HG03521 (cell line): ENCODE measurements around the gene S100A9.

ENCODE experiments used
- ATAC-seq: cut with Tn5 transposase; IDR thresholded peaks from one replicate; pipeline ENCODE4 v1.9.1; 2021; ENCODE audit warnings: mild to moderate bottlenecking, moderate library complexity; ENCODE audit not compliant: unreplicated experiment

S100A9 gene

GRCh38 chr1:153386500-153386901 is 28.8 kb downstream of the S100A9 start:
- no peak for ATAC-seq

DNA sequence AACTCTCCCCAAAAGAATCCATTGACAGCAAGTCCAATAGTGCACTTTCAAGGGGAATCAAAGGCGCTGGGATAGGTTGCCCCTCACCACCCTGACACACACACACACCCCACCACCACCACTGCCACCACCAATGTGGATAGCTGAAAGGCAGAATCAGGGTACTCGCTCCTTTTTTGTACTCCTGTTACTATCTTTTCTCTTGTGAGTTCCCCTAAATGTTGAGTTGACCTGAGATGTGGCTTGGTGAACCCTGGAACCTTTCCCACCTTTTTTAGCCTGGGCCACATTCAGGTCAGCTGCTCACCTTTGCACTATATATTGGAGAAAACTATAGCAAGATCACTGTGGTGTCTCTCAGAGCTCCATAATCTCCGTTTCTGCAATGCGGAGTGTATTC is 29.3 kb downstream of the S100A9 start:
- no peak for ATAC-seq

GRCh38 chr1:153387785-153388184 is 30.1 kb downstream of the S100A9 start:
- no peak for ATAC-seq

DNA sequence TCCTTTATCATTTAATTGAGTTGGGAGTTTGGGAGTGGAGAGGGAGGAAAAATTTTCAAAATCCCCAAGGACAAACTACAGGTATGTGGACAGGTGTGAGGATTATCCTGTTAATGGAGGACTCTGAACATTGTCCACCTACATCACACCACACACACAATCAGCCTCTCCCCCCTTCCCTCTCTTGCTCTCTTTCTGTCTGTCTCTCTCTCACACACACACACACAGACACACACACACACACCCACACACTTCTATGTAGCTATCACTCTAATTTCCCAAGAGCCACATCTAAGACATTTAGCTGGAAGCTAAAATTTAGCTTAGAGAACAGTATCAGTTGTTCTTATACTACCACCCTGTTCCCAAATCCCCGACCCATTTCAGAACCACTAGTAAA is 31.7 kb downstream of the S100A9 start:
- ATAC-seq = no peak

- no peak for ATAC-seq
These were observed 32.6 kb downstream of the S100A9 start for GRCh38 chr1:153389973-153390879.

DNA sequence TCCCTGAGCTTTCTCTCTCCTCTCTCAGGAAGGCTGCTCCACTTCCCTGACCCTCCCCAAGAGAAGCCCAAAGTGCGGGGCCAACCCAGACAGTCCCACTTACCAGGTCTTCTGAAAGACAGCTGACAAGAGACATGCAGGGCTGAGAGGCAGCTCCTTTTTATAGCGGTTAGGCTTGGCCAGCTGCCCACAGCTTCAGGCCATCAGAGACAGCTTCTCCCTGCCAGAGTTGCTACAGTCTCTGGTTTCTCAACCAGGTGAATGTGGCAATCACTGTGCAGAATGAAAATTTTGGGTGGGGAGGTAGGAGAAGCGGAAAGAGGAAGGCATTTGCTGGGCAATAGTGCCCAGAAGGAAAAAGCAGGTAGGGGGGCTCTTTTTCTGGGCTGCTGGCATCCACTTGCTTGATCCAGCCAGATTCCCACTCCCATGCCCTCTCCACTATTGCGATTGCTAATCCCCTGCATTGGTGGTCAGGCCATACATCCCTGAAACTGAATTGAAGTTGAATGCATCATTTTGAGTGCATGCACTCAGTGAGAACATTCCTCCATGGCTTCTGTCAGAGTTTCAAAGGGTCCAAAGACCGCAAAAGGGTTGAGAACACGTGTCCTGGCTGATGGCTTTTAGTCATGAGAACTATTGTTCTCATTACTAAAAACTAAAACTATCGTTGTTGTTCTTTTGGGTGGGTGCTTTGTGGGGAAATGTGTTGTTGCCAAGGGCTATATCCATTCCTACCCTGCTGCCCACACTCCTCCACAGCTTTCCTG is 33.5 kb downstream of the S100A9 start, which contains the start of gene S100A8:
Gene S100A8 (minus strand): TSS at position 136 of the 773 bp plus-strand sequence. CDS start 538 bp downstream, outside the sequence.
- no peak for ATAC-seq

DNA sequence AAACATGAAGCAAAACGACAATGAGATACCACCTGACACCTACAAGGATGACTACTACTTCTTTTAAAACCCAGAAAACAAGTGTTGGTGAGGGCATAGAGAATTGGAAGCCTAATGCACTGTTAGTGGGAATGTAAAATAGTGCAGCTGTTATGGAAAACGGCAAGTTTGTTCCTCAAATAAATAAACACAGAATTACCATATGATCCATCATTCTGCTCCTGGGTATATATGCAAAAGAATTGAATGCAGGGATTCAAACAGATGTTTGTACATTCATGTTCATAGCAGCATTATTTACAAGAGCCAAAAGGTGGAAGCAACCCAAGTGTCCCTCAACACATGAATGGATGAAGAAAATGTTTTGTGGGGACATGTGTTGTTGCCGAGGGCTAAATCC is 34.6 kb downstream of the S100A9 start:
- ATAC-seq = no peak

DNA sequence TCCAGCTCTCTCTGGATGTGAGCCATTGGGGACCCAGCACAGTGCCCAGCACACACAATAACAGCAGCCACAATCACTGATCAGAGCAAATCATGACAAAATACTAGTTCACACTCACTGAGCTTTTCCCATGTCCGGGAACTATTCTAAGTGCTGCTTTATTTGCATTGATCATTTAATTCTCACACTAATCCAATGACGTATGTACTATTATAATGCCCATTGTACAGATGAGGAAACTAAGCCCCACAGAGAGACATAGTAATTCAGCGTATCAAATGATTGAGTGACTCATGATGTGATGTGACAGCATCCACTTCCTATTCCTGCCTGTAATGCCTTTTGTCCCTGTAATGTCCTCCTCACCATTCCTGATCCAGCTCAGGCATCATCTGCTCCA is 35.2 kb downstream of the S100A9 start:
- ATAC-seq = no peak

- ATAC-seq = no peak
These were observed 36.3 kb downstream of the S100A9 start for GRCh38 chr1:153393926-153394325.

DNA sequence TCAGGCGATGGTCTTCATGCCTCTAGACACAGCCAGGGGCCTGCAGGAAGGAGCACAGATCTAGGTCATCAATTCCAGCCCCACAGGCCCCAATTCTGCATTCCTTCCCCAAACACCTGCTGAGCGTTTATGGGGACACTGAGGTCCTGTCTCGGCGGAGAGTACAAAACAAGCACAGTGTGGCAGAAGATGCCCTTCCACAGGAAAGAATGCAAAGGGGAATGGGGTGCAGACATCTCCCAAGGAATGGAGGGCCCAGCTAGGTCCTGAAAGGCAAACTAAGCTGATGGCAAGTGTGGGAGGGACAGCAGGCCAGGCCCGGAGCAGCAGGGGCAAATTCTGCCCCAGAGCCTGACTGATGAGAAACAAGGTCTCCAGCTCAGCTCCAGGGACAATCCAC is 36.7 kb downstream of the S100A9 start:
- ATAC-seq = no peak

DNA sequence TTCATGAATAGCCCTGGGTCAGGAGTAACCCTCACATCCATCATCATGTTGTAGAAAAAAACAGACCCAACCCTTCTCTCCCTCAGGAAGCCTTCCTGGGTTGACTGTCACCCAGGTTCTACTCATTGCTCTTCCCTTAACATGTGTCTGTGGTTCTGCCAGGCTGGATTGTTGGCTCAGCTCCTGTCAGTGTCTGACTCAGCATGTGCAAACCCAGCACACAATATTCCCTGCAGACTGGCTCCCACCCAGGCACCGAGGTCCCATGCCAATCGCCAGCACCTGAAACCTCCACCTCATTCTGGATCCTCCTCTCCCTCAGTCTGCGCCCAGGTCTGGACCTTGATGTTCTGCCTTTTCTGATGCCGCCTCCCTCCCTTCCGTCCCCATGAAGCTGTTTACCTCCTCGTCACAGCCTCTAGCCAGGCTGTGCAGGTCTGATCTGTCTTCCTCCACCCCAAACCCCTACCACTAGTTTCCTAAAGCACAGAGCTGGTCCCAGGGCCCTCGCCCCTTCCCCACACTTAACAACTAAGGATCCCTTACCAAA is 37.6 kb downstream of the S100A9 start:
- no peak for ATAC-seq

DNA sequence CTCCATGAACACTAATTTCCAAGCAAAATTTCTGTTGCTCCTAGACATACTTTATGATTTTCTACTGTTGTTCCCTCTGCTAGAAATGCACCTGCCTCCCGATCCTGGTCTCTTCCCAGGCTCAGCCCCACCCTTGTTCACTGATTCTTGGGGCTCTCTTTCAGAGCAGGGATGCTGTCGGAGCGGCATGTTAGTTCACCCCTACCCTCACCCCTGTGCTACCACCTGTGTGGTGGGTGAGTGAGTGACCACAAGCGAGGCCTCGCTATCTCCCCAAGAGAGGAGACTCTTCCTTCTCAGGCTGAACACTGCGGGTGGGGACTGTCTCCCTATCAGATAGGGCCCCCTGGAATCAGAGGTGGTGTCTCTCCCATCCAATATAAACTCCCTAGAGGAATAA is 38.1 kb downstream of the S100A9 start:
- no peak for ATAC-seq

GRCh38 chr1:153396461-153396860 is 38.8 kb downstream of the S100A9 start:
- ATAC-seq = no peak

DNA sequence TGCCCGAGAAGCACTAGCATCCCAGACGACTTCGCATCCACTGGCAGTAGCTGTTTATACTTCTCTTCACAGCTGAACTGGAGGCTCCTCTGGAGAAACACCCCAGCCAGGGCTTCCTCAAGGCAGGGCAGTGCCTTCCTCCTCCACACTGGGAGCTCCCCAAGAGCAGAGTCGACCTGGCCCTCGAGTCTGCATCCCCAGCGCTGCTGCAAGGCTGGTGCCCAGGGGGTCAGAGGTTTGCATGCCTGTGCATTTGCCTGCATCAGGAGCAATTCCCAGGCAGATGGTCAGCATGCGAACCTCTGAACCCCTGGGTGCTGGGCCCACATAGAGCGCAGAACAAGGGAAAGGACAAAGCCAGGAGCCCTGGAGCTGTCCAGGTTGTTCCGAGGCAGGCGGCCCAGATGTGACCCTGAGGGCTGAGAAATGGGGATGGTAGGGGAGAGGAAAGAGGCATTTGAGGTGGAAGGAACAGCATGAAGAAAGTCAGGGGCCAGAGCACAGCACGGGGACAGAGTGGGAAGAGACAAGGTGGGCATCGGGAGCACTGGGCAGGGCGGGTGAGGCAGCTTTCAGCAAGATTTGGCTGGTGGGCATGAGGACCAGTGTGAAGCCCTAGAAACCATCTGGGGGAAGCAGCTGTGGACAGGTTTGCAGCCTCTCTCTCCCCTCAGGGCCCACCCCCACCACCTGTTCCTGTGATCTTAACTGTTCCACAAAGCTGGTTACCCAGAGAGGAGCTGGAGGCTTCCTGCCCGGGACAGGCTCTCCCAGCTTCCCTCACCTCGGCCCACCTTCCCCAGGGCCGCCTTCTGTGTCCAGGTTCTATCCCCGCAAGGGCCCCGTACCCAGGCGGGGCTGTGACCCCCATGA is 39.6 kb downstream of the S100A9 start:
- ATAC-seq = no peak

GRCh38 chr1:153397924-153398651 is 40.4 kb downstream of the S100A9 start:
- ATAC-seq = no peak

DNA sequence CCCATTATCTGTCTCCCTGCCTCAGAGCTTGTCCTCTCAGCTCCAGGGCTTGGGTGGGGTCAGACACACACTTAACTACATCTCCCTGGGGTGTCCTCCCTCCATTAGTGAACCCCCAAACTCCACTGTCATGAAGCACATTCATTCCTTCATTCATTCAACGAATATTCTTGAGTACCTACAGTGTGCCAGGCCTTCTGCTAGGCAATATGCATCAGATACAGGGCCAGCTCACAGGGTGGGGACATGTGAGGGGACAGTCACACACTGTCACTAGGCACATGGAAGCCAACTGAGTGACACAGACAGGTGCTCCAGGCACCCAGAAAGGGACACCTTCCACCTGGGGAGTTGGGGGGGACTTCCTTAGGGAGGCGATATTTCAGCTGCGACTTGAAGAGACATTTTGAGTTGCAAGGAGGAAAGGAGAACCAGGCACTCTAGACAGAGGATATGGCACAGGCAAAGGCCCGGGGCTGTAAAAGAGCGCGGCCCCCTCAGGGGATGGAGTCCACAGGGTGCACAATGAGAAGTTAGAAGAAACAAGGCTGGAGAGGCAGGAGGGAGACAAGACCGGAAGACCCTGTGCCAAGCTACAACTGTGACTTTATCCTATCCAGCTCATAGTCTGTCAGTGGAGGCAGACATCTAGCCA is 41.9 kb downstream of the S100A9 start:
- ATAC-seq = no peak

DNA sequence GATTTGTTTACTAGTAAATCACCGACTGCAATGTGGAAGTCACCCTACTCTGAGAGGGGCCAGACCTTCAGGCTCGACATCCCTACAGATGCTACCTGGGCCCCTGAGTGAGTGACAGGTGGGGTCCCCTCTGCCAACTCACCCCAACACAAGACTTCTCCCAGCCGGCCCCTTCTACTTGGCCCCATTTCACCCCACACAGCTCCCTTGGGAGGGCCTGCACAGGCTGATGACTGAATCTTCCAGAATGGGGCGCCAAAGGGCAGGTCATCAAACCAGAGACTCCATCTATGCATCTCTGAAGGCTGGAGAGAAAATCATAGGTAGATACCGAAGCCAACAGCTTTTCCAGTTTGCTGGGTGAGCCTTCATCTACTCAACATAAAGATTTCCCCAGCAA is 42.6 kb downstream of the S100A9 start:
- ATAC-seq = no peak

DNA sequence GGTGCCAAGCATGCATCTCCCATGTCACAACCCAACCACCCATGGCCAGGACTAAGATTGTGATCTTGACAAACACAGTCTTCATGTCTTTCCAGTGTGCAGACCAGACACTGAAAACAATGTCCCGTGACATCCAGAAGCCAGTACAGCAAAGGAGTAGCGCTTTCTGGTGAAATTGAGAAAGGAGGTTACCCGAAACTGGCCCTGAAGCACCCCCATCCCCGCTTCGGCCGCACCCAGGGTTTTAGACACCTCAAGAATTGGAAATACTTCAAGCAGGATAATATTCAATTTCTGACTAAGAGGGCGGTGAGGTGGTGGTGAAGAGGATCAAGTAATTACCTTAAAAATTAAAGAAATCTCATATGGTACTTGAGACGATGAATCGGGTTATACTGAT is 43.8 kb downstream of the S100A9 start:
- no peak for ATAC-seq

- ATAC-seq = no peak
These were observed 44.6 kb downstream of the S100A9 start for GRCh38 chr1:153402226-153402625.
